Amygdala (tissue), 56 donors: ENCODE results near the gene PKP4.
A peak's percentile ranks its signal among the peaks of the same experiment; 100 is the strongest.
"Not testable (repeated sequence)": the region's sequence is repeated elsewhere in the genome, so short reads cannot be mapped to it uniquely, and the experiment has no call there.

ENCODE experiments used
- DNase-seq, 56 donors: peaks; one replicate each; lab custom pipeline; 2025; lab: John Stamatoyannopoulos, UW

PKP4 gene, protein sequence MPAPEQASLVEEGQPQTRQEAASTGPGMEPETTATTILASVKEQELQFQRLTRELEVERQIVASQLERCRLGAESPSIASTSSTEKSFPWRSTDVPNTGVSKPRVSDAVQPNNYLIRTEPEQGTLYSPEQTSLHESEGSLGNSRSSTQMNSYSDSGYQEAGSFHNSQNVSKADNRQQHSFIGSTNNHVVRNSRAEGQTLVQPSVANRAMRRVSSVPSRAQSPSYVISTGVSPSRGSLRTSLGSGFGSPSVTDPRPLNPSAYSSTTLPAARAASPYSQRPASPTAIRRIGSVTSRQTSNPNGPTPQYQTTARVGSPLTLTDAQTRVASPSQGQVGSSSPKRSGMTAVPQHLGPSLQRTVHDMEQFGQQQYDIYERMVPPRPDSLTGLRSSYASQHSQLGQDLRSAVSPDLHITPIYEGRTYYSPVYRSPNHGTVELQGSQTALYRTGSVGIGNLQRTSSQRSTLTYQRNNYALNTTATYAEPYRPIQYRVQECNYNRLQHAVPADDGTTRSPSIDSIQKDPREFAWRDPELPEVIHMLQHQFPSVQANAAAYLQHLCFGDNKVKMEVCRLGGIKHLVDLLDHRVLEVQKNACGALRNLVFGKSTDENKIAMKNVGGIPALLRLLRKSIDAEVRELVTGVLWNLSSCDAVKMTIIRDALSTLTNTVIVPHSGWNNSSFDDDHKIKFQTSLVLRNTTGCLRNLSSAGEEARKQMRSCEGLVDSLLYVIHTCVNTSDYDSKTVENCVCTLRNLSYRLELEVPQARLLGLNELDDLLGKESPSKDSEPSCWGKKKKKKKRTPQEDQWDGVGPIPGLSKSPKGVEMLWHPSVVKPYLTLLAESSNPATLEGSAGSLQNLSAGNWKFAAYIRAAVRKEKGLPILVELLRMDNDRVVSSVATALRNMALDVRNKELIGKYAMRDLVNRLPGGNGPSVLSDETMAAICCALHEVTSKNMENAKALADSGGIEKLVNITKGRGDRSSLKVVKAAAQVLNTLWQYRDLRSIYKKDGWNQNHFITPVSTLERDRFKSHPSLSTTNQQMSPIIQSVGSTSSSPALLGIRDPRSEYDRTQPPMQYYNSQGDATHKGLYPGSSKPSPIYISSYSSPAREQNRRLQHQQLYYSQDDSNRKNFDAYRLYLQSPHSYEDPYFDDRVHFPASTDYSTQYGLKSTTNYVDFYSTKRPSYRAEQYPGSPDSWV

DNA sequence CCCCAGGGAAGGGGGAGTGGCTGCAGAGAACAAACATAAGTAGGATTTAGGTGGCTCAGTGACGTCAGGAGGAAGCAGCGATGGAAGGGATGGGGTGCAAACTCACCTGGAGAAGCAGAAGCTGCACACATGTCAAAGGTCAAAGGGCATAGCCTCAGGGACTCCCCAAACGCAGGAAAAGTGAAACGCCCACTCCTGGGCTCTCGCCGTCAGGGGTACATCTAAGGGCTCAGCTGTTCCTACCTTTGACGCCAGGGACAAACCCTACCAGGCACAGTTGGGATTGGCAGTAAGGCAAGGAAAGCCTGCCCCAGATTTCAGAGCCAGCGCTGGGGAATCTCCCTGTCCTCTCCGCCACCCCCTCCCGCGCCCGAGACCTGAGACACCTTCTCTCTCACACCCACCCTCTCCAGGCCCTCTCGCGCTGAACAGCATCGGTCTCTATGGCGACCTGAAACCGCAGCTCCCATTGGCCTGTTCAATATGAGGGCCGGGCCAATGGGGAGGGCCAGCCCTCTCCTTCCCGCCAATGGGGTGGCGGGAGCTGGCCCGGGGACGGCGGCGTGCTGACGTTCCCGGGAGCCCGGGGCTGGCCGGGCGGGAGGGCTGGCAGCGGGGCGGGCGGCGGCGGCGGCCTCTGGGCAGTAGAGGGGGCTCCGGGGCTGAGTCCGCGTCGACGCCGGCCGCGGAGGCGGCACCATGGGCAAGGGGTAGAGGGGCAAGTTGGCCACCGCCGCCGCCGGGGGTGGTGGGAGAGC, at the start of gene PKP4, which contains the start of gene CCDC148:
PKP4 (plus strand) TSS at position 644 of the 758 bp plus-strand sequence. CDS start 76,233 bp downstream, outside the sequence.
CCDC148 (minus strand) TSS at position 445 of the 758 bp plus-strand sequence; CDS start at position 131, 314 bp downstream.
- DNase-seq = peak; percentile 30 to 96 (median 87)

- peak in 3 of 56 donors; percentile 0 to 7 (median 1) for DNase-seq
These were observed 49.7 kb upstream of the PKP4 start for GRCh38 chr2:158407031-158407430.

- DNase-seq = no peak
These were observed 46.6 kb upstream of the PKP4 start for GRCh38 chr2:158410132-158410531.

DNA sequence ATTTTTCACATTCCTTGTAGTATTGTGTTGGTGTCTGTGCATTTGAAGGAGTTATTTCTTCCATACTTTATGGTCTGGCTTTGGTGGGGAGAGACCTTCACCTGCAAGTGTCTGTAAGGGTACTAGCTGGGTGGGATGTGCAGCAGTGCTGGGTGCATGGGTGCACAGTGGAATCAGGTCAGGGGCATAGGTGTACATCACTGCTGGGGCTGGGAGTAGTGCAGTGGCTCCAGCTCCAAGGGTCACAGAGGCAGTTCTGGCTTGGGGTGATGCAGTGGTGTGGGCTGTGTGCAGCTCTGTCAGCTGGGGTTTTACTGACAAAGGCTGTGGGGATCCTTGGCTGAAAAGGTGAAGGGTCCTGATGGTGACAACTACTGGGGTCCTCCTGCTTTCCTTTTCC, 45.0 kb upstream of the PKP4 start:
- DNase-seq = no peak

- no peak for DNase-seq
These were observed 44.5 kb upstream of the PKP4 start for GRCh38 chr2:158412206-158412605.

DNA sequence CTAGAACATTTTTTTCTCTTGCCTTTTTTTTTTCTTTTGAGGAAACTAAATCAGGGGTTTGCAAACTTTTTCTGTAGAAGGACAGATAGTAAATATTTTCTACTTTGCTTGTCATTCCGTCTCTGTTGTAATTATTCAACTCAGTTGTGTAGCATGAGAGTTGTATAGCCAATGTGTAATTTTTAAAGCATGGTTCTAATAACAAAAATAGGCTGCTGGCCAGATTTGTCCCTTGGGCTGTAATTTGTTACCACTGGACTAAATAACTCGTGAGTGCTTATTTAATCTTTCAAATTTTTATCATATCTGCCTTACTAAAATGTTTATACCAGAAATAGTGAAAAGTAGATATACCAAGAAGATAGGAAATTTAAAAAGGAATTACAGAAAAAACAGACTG, 43.2 kb upstream of the PKP4 start:
- DNase-seq = no peak

GRCh38 chr2:158414538-158414937, 42.2 kb upstream of the PKP4 start:
- DNase-seq = no peak

- DNase-seq = no peak
These were observed 24.6 kb upstream of the PKP4 start for GRCh38 chr2:158432117-158432516.

DNA sequence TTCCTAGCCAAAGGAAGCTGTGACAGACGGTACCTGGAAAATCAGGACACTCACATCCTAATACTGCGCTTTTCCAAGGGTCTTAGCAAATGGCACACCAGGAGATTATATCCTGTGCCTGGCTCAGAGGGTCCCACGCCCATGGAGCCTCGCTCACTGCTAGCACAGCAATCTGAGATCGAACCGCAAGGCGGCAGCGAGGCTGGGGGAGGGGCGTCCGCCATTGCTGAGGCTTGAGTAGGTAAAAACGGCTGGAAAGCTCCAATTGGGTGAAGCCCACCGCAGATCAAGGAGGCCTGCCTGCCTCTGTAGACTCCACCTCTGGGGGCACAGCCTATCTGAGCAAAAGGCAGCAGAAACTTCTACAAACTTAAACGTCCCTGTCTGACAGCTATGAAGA, 23.0 kb upstream of the PKP4 start:
- not testable (repeated sequence) for DNase-seq

GRCh38 chr2:158439062-158439461, 17.7 kb upstream of the PKP4 start:
- DNase-seq = not testable (repeated sequence)

DNA sequence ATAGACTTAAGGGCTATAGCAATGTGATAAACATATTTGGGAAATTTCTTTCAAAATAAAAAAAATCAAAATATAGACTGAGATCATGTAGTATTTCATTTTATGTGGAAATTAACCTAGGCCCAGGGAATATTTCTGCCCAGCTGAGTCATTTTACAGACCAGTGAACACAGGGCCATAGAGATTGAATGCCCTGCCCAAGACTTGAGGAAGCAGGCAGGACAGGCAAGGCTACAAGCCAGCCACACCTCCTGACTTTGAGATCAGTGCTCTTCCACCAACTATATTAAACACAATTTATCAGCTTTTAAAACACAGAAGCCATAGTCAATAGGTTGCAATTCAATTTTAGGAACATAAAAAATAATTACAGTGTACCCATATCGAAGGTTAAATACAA, 13.1 kb upstream of the PKP4 start:
- DNase-seq = no peak

DNA sequence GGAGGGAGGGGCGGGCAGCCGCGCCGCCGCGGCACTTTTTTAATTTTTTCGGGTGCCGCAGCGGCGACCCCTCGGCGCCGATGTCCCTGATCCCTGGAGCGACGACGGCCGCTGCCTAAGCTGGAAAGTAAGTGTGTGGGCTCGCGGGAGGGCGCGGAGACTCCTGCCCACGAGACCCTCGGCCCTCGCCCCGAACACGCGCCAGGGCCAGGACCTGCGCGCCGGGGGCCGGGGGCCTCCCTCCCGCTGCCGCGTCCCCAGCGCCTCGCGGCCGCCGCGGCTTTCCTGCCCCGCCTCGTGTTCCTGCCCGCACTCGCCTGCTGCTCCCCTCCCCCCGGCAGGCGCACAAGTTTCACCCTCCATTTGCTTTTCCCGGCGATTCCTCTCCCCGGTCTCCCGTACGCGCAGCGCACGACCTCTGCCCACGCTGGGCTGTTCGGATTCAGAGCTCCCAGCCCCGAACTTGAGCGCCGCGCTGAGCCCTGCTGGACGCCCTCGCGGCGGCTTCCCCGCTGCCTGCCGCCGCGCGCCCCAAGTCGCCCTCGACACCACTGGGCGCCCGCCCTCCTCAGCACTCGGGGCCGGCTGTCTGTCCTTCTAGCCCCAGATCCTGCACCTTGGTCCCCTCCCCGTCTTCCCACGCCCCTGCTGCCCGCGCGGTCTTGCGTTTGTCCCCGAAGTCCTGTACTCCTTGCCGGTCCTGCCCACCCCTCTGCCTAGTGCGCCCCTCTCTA, 507 bp downstream of the PKP4 start:
- DNase-seq = peak in 47 of 56 donors; percentile 23 to 81 (median 57)

GRCh38 chr2:158457826-158458616, 1.3 kb downstream of the PKP4 start:
- DNase-seq = peak in 44 of 56 donors; percentile 19 to 81 (median 58)

GRCh38 chr2:158458617-158458920, 1.8 kb downstream of the PKP4 start:
- peak in 11 of 56 donors; percentile 4 to 68 (median 40) for DNase-seq

- no peak for DNase-seq
These were observed 2.6 kb downstream of the PKP4 start for GRCh38 chr2:158459161-158460003.

DNA sequence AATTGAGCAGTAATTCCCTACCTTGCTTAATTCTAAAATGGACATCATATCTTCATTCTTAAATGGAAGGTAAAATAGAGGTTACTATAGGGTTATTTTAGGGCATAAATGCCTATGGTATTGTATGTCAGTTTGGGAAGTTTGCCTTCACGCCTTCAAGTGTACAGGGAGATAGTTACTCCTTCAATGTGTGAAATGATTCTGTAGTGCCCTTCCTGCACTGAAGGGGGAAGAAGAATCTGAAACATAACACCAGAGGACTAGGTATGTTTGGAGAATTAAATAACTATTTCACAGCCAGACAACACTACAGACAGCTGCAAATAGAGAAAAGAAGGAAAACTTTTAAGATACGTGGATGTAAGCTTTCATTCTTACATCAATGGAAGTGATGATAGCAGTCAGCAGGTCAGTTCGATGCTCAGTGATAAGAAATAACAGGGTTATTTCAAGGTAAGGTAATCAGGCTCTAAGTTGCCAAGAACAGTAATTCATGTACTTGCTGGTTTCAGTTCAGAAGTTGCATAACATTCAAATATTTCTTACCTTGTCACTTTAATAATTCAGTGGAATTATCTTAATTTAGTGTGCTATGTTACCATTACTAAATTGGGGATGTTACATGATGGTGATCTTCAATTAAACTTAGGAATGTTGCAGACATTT, 4.0 kb downstream of the PKP4 start:
- DNase-seq = no peak
